ENCODE results near the gene MPPED2.

- TF ChIP-seq, protein P1, sequence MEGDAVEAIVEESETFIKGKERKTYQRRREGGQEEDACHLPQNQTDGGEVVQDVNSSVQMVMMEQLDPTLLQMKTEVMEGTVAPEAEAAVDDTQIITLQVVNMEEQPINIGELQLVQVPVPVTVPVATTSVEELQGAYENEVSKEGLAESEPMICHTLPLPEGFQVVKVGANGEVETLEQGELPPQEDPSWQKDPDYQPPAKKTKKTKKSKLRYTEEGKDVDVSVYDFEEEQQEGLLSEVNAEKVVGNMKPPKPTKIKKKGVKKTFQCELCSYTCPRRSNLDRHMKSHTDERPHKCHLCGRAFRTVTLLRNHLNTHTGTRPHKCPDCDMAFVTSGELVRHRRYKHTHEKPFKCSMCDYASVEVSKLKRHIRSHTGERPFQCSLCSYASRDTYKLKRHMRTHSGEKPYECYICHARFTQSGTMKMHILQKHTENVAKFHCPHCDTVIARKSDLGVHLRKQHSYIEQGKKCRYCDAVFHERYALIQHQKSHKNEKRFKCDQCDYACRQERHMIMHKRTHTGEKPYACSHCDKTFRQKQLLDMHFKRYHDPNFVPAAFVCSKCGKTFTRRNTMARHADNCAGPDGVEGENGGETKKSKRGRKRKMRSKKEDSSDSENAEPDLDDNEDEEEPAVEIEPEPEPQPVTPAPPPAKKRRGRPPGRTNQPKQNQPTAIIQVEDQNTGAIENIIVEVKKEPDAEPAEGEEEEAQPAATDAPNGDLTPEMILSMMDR (IDR thresholded peaks at IDR 0.05): no peak
- no peak for TF ChIP-seq POLR2A (IDR thresholded peaks at IDR 0.05; ENCODE audit: low read depth)
- no peak for TF ChIP-seq POLR2AphosphoS5 (IDR thresholded peaks at IDR 0.05)
Observed at GRCh38 chr11:30463266-30463665, 122.9 kb downstream of the MPPED2 start.

Data from esophagus muscularis mucosa (tissue), 3 donors.